ENCODE results near the gene FOXP1.

- TF ChIP-seq CTCF (IDR thresholded peaks at IDR 0.05) (no peak), POLR2AphosphoS5 (IDR thresholded peaks at IDR 0.05; ENCODE audit: low read depth, low read length) (no peak), TCF7L2 (IDR thresholded peaks at IDR 0.05; ENCODE audit: low read depth, low read length) (no peak), SIN3A (IDR thresholded peaks at IDR 0.05; ENCODE audit: borderline replicate concordance, insufficient read depth, low read depth, low read length) (no peak)
Measured at GRCh38 chr3:71494212-71494611, 89.3 kb downstream of the FOXP1 start.

All from Panc1 (cell line).